Measurements from ENCODE around the gene SPATA31A6.
"Not testable (repeated sequence)": the region's sequence is repeated elsewhere in the genome, so short reads cannot be mapped to it uniquely, and the experiment has no call there.

Gene SPATA31A6

DNA sequence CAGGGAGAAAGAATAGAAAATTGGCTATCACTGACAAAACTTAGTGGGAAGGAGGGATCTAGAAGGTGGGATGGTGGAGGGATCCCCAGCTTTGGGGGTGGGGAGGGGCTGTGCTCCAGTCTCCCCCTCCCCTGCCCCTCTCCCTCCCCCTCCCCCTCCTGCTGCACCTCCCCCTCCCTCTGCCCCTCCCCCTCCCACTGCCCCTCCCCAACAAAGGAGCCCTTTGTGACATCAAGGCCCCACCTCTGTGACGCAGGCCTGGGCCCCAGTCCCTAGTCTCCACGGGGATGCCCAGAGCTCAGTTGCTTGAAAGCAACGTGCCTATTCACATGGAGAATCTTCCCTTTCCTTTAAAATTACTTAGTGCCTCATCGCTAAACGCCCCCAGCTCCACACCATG lies at the start of gene SPATA31A6:
SPATA31A6 (plus strand) TSS at position 301 of the 400 bp plus-strand sequence; CDS start at position 330, 29 bp downstream.
- DNase-seq (ENCODE audit: low read depth, low spot score); CTCF ChIA-PET; POLR2A ChIA-PET; H3K4me3 ChIP-seq (ENCODE audit: low read depth, low read length): not testable (repeated sequence)

DNA sequence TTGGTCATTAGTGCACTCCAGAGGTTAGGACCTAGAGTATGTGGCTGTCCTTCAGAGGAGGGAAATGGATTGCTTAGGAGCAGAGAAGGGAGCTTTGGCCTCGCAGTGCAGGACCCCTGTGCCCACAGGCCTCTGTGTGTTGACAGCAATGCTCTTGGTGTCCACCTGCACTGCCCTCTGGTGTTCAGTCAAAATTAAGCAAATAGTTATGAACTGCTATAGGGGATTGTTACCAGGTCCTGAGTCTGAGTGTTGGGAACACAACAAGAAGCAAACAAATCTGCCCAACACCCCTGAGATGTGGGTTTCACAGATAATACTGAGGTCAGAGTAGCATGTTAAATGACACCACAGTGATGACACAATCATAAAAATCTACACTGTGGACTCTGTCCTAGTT lies 23.2 kb upstream of the SPATA31A6 start:
- DNase-seq (ENCODE audit: low read depth, low spot score); CTCF ChIA-PET; H3K4me3 ChIP-seq (ENCODE audit: low read depth, low read length); POLR2A ChIA-PET: not testable (repeated sequence)

DNA sequence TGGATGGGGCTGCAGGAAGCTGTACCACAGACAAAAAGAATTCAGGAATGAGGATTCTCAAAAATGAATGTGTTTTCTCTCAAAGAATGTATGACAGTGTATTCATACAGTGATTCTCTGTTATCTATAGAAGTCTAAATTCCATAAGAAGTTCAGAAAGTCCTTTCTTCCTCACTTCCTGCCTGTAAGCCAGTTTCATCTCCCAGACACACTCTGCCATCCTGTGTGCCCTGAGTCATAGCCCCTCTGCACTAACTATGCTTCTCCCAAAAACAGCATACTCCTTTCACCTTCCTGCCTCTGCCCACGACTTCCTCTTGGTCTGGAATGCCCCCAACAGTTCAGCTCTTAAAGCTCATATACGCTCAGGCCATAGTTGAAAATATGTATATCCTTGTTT lies 36.4 kb downstream of the SPATA31A6 start:
- H3K4me3 ChIP-seq (ENCODE audit: low read depth, low read length); CTCF ChIA-PET; DNase-seq (ENCODE audit: low read depth, low spot score); POLR2A ChIA-PET: not testable (repeated sequence)

DNA sequence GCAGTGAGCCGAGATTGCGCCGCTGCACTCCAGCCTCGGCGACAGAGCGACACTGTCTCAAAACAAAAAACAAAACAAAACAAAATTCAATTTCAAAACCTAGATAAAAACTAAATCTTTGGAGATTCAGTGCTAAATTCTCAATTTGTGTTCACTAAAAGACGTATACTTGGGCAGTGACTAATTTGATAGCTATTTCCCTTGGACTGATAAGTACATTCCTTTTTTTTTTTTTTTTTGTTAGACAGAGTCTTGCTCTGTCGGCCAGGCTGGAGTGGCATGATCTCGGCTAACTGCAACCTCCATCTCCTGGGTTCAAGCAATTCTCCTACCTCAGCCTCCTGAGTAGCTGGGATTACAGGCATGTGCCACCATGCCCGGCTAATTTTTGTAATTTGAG lies 39.8 kb downstream of the SPATA31A6 start:
- DNase-seq (ENCODE audit: low read depth, low spot score); POLR2A ChIA-PET; CTCF ChIA-PET; H3K4me3 ChIP-seq (ENCODE audit: low read depth, low read length): not testable (repeated sequence)

DNA sequence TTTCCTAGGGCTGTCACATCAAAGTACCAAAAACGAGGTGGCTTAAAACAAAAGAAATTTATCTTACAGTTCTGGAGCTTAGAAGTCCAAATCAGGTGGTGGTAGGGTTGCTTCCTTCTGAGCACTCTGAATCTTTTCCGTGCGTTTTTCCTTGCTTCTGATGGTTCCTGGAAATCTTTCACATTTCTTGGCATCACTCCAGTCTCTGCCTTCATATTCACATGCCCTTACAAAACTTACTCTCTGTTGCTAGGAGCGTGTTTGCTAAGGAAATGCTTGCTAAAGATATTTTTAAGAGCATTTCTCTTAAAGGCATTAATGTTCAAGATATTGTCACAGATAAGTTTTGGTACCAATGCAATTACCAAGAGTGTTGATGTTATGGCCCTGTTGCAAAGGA lies 49.6 kb downstream of the SPATA31A6 start:
- POLR2A ChIA-PET; DNase-seq (ENCODE audit: low read depth, low spot score); H3K4me3 ChIP-seq (ENCODE audit: low read depth, low read length); CTCF ChIA-PET: not testable (repeated sequence)

DNA sequence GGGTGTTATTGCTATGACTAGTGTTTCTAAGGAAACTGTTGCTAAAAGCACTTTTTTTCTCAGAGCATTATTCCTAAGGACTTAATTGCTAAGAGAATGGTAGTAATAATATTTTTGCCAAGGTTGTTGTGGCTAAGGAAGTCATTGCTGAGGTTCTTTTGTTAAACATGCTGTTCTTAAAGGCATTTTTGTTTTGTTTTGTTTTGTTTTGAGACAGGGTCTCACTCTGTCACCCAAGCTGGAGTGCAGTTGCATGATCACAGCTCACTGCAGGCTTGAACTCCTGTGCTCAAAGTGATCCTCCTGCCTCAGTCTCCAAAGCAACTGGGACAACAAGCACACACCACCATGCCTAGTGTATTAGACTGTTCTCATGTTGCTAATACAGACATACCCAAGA lies 51.2 kb downstream of the SPATA31A6 start:
- DNase-seq (ENCODE audit: low read depth, low spot score); H3K4me3 ChIP-seq (ENCODE audit: low read depth, low read length); CTCF ChIA-PET; POLR2A ChIA-PET: not testable (repeated sequence)

DNA sequence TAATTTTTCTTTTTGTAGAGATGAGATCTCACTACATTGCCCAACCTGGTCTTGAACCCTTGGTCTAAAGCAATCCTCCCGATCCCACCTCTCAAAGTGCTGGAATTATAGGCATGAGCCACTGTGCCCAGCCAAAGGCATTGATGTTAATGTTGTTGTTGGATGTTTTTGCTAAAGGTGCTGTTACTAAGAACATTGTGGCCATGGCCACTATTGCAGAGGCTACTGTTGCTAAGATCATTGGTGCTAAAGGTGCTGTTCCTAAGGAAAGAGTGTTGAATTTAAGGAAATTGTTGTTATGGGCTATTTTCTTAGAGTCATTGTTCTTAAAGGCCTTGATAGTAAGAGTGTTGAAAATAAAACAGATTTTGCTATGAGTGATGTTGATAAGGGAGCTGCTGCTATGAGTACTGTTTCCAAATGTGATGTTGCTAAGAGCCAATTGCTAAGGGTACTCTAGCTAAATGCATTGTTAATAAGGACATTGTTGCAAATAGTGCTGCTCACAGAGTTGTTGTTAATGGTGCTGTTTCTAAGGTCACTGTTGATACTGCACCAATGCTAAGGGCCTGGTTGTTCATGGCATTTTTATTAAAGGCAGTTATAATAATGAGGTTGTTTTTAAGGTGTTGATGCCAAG lies 52.0 kb downstream of the SPATA31A6 start:
- POLR2A ChIA-PET: not testable (repeated sequence)

DNA sequence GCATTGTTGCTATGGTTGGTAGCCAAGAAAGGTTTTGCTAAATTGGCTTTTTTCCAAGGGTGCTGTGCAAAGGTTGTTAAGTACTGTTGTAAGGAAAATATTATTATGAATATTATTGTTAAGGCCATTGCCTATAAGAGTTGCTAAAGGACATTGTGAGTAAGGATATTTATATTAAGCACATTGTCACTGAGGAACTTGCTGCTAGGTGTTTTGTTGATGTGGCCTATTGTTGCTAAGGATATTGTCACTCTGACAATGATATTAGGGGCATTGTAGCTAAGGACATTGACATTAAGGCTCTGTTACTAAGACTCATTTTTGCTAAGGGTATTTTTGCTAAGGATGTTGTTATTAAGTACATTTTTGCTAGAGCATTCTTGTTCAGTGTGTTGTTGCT lies 52.6 kb downstream of the SPATA31A6 start:
- H3K4me3 ChIP-seq (ENCODE audit: low read depth, low read length); CTCF ChIA-PET; POLR2A ChIA-PET; DNase-seq (ENCODE audit: low read depth, low spot score): not testable (repeated sequence)

More for the DNA sequence above, 52.0 kb downstream of the SPATA31A6 start:
- H3K4me3 ChIP-seq (ENCODE audit: low read depth, low read length); CTCF ChIA-PET; DNase-seq (ENCODE audit: low read depth, low spot score): not testable (repeated sequence)

DNA sequence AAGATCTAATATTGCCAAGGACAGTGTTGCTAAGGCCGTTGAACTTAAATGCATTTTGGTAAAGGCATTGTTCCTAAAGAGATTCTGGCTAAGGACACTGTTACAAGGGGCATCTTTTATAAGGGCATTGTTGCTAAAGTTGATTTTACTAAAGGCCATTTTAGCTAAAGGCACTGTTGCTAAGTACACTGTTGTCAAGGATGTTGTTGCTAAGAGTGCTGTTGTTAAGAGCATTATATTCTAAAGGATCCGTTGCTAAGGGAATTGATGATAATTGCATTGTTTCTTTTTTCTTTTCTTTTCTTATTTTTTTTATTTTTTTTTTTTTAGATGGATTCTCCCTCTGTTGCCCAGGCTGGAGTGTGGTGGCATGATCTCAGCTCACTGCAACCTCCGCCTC lies 53.9 kb downstream of the SPATA31A6 start:
- CTCF ChIA-PET, POLR2A ChIA-PET: not testable (repeated sequence)

DNA sequence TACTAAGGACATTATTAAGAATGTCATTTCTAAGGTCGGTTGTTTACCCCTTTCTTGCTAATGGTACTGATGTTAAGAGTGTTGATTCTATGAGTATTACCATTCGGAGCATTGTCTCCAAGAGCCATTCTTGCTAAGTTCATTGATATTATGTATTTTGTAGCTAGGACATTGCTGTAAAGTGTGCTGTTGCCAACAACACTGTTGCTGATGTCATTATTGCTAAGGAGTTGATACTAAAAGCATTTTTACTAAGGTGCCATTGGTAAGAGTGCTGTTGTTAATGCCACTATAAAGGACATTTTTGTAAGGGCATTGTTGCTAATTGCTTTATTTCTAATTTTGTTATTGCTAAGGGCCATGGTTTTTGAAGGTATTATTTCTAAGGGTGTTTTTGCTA lies 55.4 kb downstream of the SPATA31A6 start:
- H3K4me3 ChIP-seq (ENCODE audit: low read depth, low read length); DNase-seq (ENCODE audit: low read depth, low spot score); CTCF ChIA-PET; POLR2A ChIA-PET: not testable (repeated sequence)

More for the DNA sequence above, 53.9 kb downstream of the SPATA31A6 start:
- not testable (repeated sequence) for H3K4me3 ChIP-seq (ENCODE audit: low read depth, low read length); DNase-seq (ENCODE audit: low read depth, low spot score)

Measured in AG04449 (cell line).